Subcutaneous adipose tissue (tissue), 4 donors: Measurements from ENCODE around the gene ANAPC5. TPM values are rescaled to one million over a fixed set of nuclear protein-coding genes. Genes with fewer than 3 reads are reported as not detected.

Source experiments
- CTCF ChIP-seq: fragments of 450-650 bp; IDR thresholded peaks from one replicate; pipeline ENCODE4 v1.5.1; 2016; ENCODE audit warnings: low read depth, mild to moderate bottlenecking, control low read depth, antibody characterized with exemption, moderate library complexity
- total RNA-seq, 4 donors: library from RNA; depleted of rRNA; stranded (reverse); fragments of >200 nt; gene quantifications; one replicate each; pipeline ENCODE4 v1.1.0, GENCODE V29; 2016

Gene ANAPC5
- total RNA-seq, 4 donors from 2014 or later, result 109 to 135 (median 127) TPM

DNA sequence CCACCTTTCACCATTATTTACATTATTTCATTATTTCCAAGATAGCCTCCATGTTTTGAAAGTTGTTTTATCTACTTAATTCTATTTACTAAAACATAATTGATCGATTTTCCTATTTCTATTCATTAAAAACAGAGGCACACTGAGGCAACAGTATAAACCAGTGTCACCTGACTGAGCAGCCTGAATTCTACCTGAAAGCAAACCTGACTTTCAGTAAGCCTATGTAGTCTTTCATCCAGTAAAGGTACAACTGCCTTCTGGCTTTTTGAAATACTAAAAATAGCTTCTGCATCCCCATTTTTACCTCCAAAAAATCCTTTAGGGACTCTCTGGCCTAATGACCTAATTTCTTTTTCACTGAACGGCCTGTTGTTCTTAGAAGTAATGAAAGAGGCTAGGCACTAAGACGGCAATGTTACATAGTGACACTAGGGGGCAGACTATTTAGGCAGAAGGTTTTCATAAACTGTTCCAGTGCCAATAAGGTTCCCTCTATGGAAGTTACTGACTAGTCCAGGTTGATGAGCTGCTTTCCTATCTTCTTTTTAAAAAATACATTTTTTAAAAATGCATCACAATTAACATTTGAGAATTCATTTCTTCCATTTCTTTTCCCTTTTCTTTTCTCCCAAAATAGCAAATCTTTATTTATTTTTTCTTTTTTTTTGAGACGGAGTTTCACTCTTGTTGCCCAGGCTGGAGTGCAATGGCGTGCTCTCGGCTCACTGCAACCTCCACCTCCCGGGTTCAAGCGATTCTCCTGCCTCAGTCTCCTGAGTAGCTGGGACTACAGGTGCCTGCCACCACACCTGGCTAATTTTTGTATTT is 17.5 kb downstream of the ANAPC5 start:
- no peak for TF ChIP-seq CTCF

GRCh38 chr12:121333747-121334146 is 18.5 kb downstream of the ANAPC5 start:
- TF ChIP-seq CTCF, result no peak

DNA sequence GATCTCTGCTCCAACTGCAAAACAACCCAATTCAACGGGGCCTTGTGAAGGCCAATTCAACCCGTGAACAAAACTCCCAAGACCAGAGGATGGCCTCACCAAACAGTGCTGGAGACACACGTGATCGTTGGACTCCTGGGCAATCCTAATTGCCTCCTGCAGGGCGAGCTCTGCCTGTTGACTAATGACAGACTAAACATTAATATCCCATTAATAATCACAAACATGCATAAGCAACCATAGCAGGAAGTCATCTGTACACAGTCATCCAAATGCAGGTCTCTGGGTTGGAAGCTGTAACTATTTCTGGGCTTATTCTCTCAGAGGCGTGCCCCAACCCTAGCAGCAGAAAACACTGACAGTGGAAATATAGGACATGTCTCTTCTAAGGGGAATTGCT is 21.0 kb downstream of the ANAPC5 start:
- TF ChIP-seq CTCF, result no peak

DNA sequence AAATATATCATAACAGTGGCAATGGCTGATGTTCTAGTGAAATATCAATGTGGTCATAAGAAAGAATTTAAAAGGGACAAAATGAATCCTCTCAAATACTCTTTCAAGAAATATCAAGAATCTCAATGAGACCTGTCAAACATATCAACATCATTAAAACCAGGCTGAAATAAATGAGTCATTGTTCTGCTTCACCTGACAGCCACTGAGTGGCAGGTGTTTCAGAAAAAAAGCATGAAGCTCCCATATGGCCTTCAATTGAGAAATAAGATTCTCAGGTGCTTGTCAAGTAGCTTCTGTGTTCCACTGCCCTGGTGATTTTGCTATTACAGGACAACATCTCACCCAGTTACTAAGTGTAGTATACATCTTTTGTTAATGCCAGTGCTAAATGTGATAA is 21.5 kb downstream of the ANAPC5 start:
- TF ChIP-seq CTCF, result no peak

- no peak for TF ChIP-seq CTCF
Measured at GRCh38 chr12:121330195-121330594, 22.0 kb downstream of the ANAPC5 start.

- no peak for TF ChIP-seq CTCF
Measured at GRCh38 chr12:121328620-121329019, 23.6 kb downstream of the ANAPC5 start.

DNA sequence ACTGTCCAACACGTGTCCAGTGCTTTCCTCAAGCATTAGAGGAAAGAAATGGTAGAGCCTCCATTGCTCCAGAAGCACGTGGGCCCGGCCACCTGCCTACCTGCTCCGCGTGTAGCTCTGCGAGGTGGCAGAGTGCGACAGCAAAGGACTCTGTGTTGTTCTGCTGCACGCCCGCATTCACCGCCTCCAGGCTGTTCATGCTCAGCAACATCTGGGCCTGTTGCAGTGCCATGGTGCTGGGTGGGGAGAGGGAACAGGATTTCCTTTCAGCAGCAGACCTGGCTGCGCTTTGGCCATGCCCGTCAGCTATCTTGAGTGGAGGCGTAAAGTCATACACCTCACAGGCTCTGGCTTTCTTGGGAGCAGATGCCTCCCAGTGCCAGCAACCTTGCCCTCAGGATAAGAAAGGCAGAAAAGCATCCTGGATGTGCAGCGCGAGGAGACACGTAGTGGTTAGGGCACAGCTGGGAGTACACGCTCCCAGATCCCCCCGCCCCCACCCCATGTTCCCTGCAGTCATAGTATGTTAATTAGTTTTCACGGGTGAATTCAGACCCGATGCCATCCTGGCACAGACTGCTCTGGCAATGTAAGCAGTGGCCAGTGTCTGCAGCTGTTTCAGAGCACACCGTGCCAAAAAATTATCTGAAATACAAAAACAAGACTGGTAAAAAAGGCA is 25.1 kb downstream of the ANAPC5 start:
- TF ChIP-seq CTCF, result no peak
